ENCODE results near the gene NYAP2. TPM values are rescaled to one million over a fixed set of nuclear protein-coding genes. Genes with fewer than 3 reads are reported as not detected.

The NYAP2 gene
- total and polyA plus RNA-seq, 2 of the 4 experiments (the other 2 are of a cell fraction): not detected

DNA sequence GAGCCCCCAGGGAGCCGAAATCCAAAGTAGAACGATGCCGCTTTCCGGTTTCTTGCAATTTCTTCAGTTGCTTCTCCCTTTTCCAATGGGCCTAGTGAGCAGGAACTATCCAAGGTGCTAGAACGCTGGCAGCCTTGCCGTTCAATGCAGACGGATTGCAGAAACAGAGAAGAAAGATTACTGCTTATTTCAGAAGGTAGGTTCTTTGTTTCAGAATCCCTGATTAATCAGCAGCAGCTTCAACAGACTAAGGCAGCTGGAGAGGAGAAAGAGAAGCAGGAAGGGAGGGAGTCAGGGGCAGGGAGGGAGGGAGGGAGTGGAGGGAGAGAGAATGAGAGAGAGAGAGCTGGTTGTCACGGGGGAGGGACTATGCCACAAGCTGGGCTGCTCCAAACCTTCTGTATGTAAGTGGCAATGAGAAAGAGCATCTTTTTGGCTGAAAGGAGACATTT, 576 bp downstream of the NYAP2 start:
- H2BK120ac ChIP-seq (ENCODE audit: low read depth, low read length): no peak overlapping the region
- H3K4me3 ChIP-seq (ENCODE audit: insufficient read depth, low read depth, low read length): no peak overlapping the region
- dilution Hi-C loops (cut with HindIII; ENCODE audit: low sequenced_read_pairs, unreplicated experiment) (no loop called here), intact Hi-C loops (cut with micrococcal nuclease) (no loop called here), in situ Hi-C loops (cut with MboI; ENCODE audit: low sequenced_read_pairs) (no loop called here)
- H3K56ac ChIP-seq (ENCODE audit: extremely low read depth, insufficient read depth, low read length): no peak overlapping the region
- peak; percentile 56 for DNase-seq
- H3K18ac ChIP-seq (ENCODE audit: low read depth, low read length): no peak overlapping the region
- no peak overlapping the region for H3K4me2 ChIP-seq (ENCODE audit: low read depth, low read length)
- H2BK15ac ChIP-seq (ENCODE audit: low read depth, low read length): no peak overlapping the region
- ChIA-PET CTCF (no interaction called here), POLR2A (ENCODE audit: unreplicated experiment) (no interaction called here)
- no CpG with 5 or more reads among the region's 8 CpGs for WGBS, 2 experiments (ENCODE audit: extremely low coverage in 2 of 2, insufficient read length in 1 of 2)
- H3K23ac ChIP-seq (ENCODE audit: low read depth, low read length): no peak overlapping the region
- H4K91ac ChIP-seq (ENCODE audit: insufficient read depth, low read depth, low read length): no peak overlapping the region
- H3K9me1 ChIP-seq (ENCODE audit: insufficient read depth, low read length): no peaks in the 10 kb centered on the region
- H2AFZ ChIP-seq (replicated peaks; ENCODE audit: low read length, poor library complexity): no peak overlapping the region
- no peak overlapping the region for H2BK5ac ChIP-seq (ENCODE audit: low read depth, low read length, poor library complexity, severe bottlenecking)
- H3K36me3 ChIP-seq (ENCODE audit: control insufficient read depth, insufficient read depth, low read length): no peaks in the 10 kb centered on the region
- no peaks in the 10 kb centered on the region for H3K4me1 ChIP-seq (ENCODE audit: control insufficient read depth, insufficient read depth, low read length)
- BruUV-seq (replicated peaks): no TSS peak
- no peak overlapping the region for H2BK20ac ChIP-seq (ENCODE audit: low read depth, low read length)
- no peaks in the 10 kb centered on the region for H3K9me3 ChIP-seq (ENCODE audit: control insufficient read depth, insufficient read depth, low read length)
- no peak overlapping the region for H4K8ac ChIP-seq (ENCODE audit: low read depth in 2 of 2, low read length in 2 of 2)
- H4K20me1 ChIP-seq (ENCODE audit: insufficient read depth, low read length): no peaks in the 10 kb centered on the region
- H3K27ac ChIP-seq (ENCODE audit: insufficient read depth, low read length): no peak overlapping the region
- no peak overlapping the region for H3K14ac ChIP-seq (replicated peaks; ENCODE audit: low read depth, low read length)
- H2AK9ac ChIP-seq (replicated peaks; ENCODE audit: low read depth, low read length, poor library complexity): no peak overlapping the region
- H3K4ac ChIP-seq (ENCODE audit: low read depth, low read length): no peak overlapping the region
- TF ChIP-seq, protein P1, sequence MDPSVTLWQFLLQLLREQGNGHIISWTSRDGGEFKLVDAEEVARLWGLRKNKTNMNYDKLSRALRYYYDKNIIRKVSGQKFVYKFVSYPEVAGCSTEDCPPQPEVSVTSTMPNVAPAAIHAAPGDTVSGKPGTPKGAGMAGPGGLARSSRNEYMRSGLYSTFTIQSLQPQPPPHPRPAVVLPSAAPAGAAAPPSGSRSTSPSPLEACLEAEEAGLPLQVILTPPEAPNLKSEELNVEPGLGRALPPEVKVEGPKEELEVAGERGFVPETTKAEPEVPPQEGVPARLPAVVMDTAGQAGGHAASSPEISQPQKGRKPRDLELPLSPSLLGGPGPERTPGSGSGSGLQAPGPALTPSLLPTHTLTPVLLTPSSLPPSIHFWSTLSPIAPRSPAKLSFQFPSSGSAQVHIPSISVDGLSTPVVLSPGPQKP (IDR thresholded peaks at IDR 0.05; ENCODE audit: borderline replicate concordance, low read depth, low read length): no peak
- TF ChIP-seq, protein P2, sequence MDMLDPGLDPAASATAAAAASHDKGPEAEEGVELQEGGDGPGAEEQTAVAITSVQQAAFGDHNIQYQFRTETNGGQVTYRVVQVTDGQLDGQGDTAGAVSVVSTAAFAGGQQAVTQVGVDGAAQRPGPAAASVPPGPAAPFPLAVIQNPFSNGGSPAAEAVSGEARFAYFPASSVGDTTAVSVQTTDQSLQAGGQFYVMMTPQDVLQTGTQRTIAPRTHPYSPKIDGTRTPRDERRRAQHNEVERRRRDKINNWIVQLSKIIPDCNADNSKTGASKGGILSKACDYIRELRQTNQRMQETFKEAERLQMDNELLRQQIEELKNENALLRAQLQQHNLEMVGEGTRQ (IDR thresholded peaks at IDR 0.05; ENCODE audit: low read depth, low read length): no peak
- TF ChIP-seq MXI1 (IDR thresholded peaks at IDR 0.05; ENCODE audit: borderline replicate concordance, low read depth, low read length): no peak
- TF ChIP-seq SMC3 (IDR thresholded peaks at IDR 0.05; ENCODE audit: low read depth, low read length): no peak
- no peak for TF ChIP-seq NFE2L2 (IDR thresholded peaks at IDR 0.05; ENCODE audit: low read depth, low read length)
- TF ChIP-seq CEBPB (IDR thresholded peaks at IDR 0.05; ENCODE audit: low read depth, low read length): no peak
- TF ChIP-seq MAZ (IDR thresholded peaks at IDR 0.05; ENCODE audit: borderline replicate concordance, low read depth, low read length): no peak
- no peak for TF ChIP-seq MAFK (IDR thresholded peaks at IDR 0.05; ENCODE audit: low read depth, low read length)
- TF ChIP-seq RAD21 (IDR thresholded peaks at IDR 0.05; ENCODE audit: low read length): no peak
- no peak for TF ChIP-seq POLR2A (IDR thresholded peaks at IDR 0.05; ENCODE audit: low read depth, low read length)
- TF ChIP-seq, protein P3, sequence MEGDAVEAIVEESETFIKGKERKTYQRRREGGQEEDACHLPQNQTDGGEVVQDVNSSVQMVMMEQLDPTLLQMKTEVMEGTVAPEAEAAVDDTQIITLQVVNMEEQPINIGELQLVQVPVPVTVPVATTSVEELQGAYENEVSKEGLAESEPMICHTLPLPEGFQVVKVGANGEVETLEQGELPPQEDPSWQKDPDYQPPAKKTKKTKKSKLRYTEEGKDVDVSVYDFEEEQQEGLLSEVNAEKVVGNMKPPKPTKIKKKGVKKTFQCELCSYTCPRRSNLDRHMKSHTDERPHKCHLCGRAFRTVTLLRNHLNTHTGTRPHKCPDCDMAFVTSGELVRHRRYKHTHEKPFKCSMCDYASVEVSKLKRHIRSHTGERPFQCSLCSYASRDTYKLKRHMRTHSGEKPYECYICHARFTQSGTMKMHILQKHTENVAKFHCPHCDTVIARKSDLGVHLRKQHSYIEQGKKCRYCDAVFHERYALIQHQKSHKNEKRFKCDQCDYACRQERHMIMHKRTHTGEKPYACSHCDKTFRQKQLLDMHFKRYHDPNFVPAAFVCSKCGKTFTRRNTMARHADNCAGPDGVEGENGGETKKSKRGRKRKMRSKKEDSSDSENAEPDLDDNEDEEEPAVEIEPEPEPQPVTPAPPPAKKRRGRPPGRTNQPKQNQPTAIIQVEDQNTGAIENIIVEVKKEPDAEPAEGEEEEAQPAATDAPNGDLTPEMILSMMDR (conservative IDR thresholded peaks at IDR 0.05; ENCODE audit: low read depth, low read length): no peak
- TF ChIP-seq RCOR1 (IDR thresholded peaks at IDR 0.05; ENCODE audit: insufficient replicate concordance, low read length): no peak
- TF ChIP-seq BHLHE40 (IDR thresholded peaks at IDR 0.05; ENCODE audit: low read depth, low read length): no peak
- TF ChIP-seq RFX5 (IDR thresholded peaks at IDR 0.05; ENCODE audit: low read depth, low read length): no peak
- no peaks in the 10 kb centered on the region for H3K79me1 ChIP-seq (ENCODE audit: low read depth in 1 of 2, low read length in 2 of 2)
- ATAC-seq (ENCODE audit: low read depth): peak; percentile 80
- no peak overlapping the region for H3K9ac ChIP-seq (ENCODE audit: low read depth, low read length)
- H2AK5ac ChIP-seq (ENCODE audit: low read depth, low read length): no peak overlapping the region
- no peaks in the 10 kb centered on the region for H3K27me3 ChIP-seq (ENCODE audit: control insufficient read depth, insufficient read depth, low read length)
- H4K5ac ChIP-seq (ENCODE audit: low read depth, low read length): no peak overlapping the region
